Hepatic stellate cell (primary cell): ENCODE measurements around the gene TMEM255B.
"Not testable (repeated sequence)": the region's sequence is repeated elsewhere in the genome, so short reads cannot be mapped to it uniquely, and the experiment has no call there.

ENCODE experiments used
- DNase-seq: peaks from one replicate; pipeline ENCODE4 v3.0.0; 2011; ENCODE audit warnings: low spot score

The TMEM255B gene

GRCh38 chr13:113817860-113818691 lies 59.0 kb downstream of the TMEM255B start:
- no peak for DNase-seq

GRCh38 chr13:113818700-113819295 lies 59.8 kb downstream of the TMEM255B start:
- DNase-seq: no peak

GRCh38 chr13:113819341-113819730 lies 60.3 kb downstream of the TMEM255B start:
- no peak for DNase-seq

- DNase-seq: no peak
Observed at GRCh38 chr13:113819731-113820715, 61.0 kb downstream of the TMEM255B start.

- peak; percentile 96 for DNase-seq
Observed at GRCh38 chr13:113820813-113821651, 62.0 kb downstream of the TMEM255B start.

GRCh38 chr13:113821847-113822246 lies 62.8 kb downstream of the TMEM255B start:
- no peak for DNase-seq

GRCh38 chr13:113822266-113822665 lies 63.2 kb downstream of the TMEM255B start:
- no peak for DNase-seq

GRCh38 chr13:113822956-113823744 lies 64.1 kb downstream of the TMEM255B start:
- DNase-seq: no peak

GRCh38 chr13:113823771-113824170 lies 64.7 kb downstream of the TMEM255B start:
- DNase-seq: no peak

GRCh38 chr13:113825841-113826240 lies 66.8 kb downstream of the TMEM255B start:
- DNase-seq: no peak

- DNase-seq: not testable (repeated sequence)
Observed at GRCh38 chr13:113826446-113826845, 67.4 kb downstream of the TMEM255B start.

- DNase-seq: no peak
Observed at GRCh38 chr13:113827021-113827420, 68.0 kb downstream of the TMEM255B start.

- no peak for DNase-seq
Observed at GRCh38 chr13:113828282-113828825, 69.3 kb downstream of the TMEM255B start.

- DNase-seq: not testable (repeated sequence)
Observed at GRCh38 chr13:113830426-113830950, 71.5 kb downstream of the TMEM255B start.

- DNase-seq: no peak
Observed at GRCh38 chr13:113831061-113831460, 72.0 kb downstream of the TMEM255B start.

- no peak for DNase-seq
Observed at GRCh38 chr13:113832205-113832604, 73.2 kb downstream of the TMEM255B start.

GRCh38 chr13:113832631-113833030 lies 73.6 kb downstream of the TMEM255B start:
- no peak for DNase-seq

GRCh38 chr13:113833111-113833830 lies 74.2 kb downstream of the TMEM255B start:
- no peak for DNase-seq

GRCh38 chr13:113834006-113834405 lies 75.0 kb downstream of the TMEM255B start:
- not testable (repeated sequence) for DNase-seq
